ENCODE measurements around the gene OST4. TPM values are rescaled to one million over a fixed set of nuclear protein-coding genes. Genes with fewer than 3 reads are reported as not detected.
A peak's percentile ranks its signal among the peaks of the same experiment; 100 is the strongest.
"Not testable (repeated sequence)": the region's sequence is repeated elsewhere in the genome, so short reads cannot be mapped to it uniquely, and the experiment has no call there.

Gene OST4
- 199 TPM for total RNA-seq

- peak; percentile 91 for DNase-seq
These were observed at the start of gene OST4 for GRCh38 chr2:27071277-27071989. OST4 (minus strand) TSS chr2:27071654.

GRCh38 chr2:27119330-27119670, 47.8 kb upstream of the OST4 start:
- not testable (repeated sequence) for DNase-seq

- DNase-seq = peak; percentile 50
These were observed 47.3 kb upstream of the OST4 start, which contains the start of gene CGREF1 for GRCh38 chr2:27118525-27119329. CGREF1 (minus strand) TSS chr2:27119128; CDS start chr2:27104366, 14,762 bp downstream.

- no peak for DNase-seq
These were observed 46.6 kb upstream of the OST4 start for GRCh38 chr2:27117995-27118524.

- no peak for DNase-seq
These were observed 44.1 kb upstream of the OST4 start for GRCh38 chr2:27115519-27115918.

- not testable (repeated sequence) for DNase-seq
These were observed 40.1 kb upstream of the OST4 start for GRCh38 chr2:27111392-27112078.

- DNase-seq = not testable (repeated sequence)
These were observed 39.3 kb upstream of the OST4 start for GRCh38 chr2:27110603-27111352.

GRCh38 chr2:27109083-27109482, 37.6 kb upstream of the OST4 start:
- no peak for DNase-seq

- DNase-seq = no peak
These were observed 36.8 kb upstream of the OST4 start for GRCh38 chr2:27108221-27108620.

GRCh38 chr2:27105981-27106380, 34.5 kb upstream of the OST4 start:
- DNase-seq = no peak

- no peak for DNase-seq
These were observed 30.9 kb upstream of the OST4 start for GRCh38 chr2:27102329-27102728.

GRCh38 chr2:27100036-27100435, 28.6 kb upstream of the OST4 start:
- DNase-seq = no peak

- DNase-seq = no peak
These were observed 28.0 kb upstream of the OST4 start for GRCh38 chr2:27099334-27099955.

GRCh38 chr2:27097341-27097740, 25.9 kb upstream of the OST4 start:
- DNase-seq = no peak

GRCh38 chr2:27096748-27097297, 25.4 kb upstream of the OST4 start:
- DNase-seq = no peak

GRCh38 chr2:27095745-27096651, 24.5 kb upstream of the OST4 start:
- DNase-seq = peak; percentile 49

GRCh38 chr2:27095427-27095744, 23.9 kb upstream of the OST4 start:
- DNase-seq = no peak

- DNase-seq = no peak
These were observed 23.0 kb upstream of the OST4 start for GRCh38 chr2:27094353-27094984.

GRCh38 chr2:27093430-27094352, 22.2 kb upstream of the OST4 start:
- DNase-seq = no peak

Measured in skin of body (tissue), 2 donors.